ENCODE data around the gene ART5. TPM values are rescaled to one million over a fixed set of nuclear protein-coding genes. Genes with fewer than 3 reads are reported as not detected.
A peak's percentile ranks its signal among the peaks of the same experiment; 100 is the strongest.

ART5 gene, protein sequence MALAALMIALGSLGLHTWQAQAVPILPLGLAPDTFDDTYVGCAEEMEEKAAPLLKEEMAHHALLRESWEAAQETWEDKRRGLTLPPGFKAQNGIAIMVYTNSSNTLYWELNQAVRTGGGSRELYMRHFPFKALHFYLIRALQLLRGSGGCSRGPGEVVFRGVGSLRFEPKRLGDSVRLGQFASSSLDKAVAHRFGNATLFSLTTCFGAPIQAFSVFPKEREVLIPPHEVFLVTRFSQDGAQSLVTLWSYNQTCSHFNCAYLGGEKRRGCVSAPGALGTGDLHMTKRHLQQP
- total RNA-seq (not detected), total RNA-seq (0 to 0.18 (median 0) reads per million in 29 experiments)
- 0.15 TPM for total RNA-seq (2013)

DNA sequence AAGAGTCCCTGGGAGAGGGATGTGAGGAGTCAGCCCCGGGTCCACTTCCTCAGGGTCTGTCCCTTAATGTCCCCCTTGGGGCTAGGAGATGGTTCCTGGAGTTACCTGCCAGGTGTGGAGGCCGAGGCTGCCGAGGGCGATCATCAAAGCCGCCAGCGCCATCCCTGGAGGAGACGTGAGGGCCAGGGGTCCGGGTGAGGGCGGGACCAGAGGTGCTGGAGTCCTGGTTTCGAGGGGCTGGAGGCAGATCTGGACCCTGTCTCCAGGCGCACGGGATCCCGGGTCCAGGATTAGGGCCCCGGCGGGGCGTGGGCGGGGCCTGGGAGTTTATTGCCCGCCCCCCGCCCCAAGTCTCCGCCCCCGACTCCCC, at the start of gene ART5:
ART5 (minus strand) TSS at position 292 of the 370 bp plus-strand sequence; CDS start at position 162, 130 bp downstream.
- POLR2A ChIA-PET = no interaction called here
- Mint-ChIP-seq H3K4me1 (peaks cover 9 to 12% (median 10%) of the 10 kb centered on the region in 3 donors), H3K27me3 (peaks cover 22 to 25% of the 10 kb centered on the region in 2 donors), H3K36me3 (no peaks in the 10 kb centered on the region), H3K9me3 (no peaks in the 10 kb centered on the region), H3K27ac (peak within 1 kb of the TSS in 1 of 2 donors; percentile 56), H3K4me3 (peak within 1 kb of the TSS; percentile 77 to 82 (median 80))
- Histone ChIP-seq H3K27ac (ENCODE audit: low read length) (no peak within 1 kb of the TSS), H3K4me3 (ENCODE audit: control insufficient read depth in 1 of 2, extremely low read depth in 1 of 2, low read length in 1 of 2) (peak within 1 kb of the TSS; percentile 54 to 63), H3K9me3 (no peaks in the 10 kb centered on the region), H3K36me3 (ENCODE audit: control insufficient read depth in 2 of 2, extremely low read depth in 1 of 2, insufficient read depth in 1 of 2, low read length in 1 of 2) (no peaks in the 10 kb centered on the region), H3K4me1 (ENCODE audit: control insufficient read depth in 1 of 2, extremely low read depth in 1 of 2, insufficient read depth in 2 of 2, low read length in 2 of 2) (peaks cover 0 to 15% of the 10 kb centered on the region in 2 experiments), H3K27me3 (replicated peaks in 1 of 2; ENCODE audit: control insufficient read depth in 2 of 2, extremely low read depth in 1 of 2, insufficient read depth in 2 of 2, low read length in 1 of 2) (peaks cover 6 to 69% of the 10 kb centered on the region in 2 experiments)
- peak in 1 of 35 experiments; percentile 8 for DNase-seq
- CTCF ChIA-PET = no interaction called here
- no peak for ATAC-seq (replicated peaks in 1 of 4)
- 57% methylated on average over 14 of the region's 21 CpGs for WGBS (ENCODE audit: insufficient coverage)

DNA sequence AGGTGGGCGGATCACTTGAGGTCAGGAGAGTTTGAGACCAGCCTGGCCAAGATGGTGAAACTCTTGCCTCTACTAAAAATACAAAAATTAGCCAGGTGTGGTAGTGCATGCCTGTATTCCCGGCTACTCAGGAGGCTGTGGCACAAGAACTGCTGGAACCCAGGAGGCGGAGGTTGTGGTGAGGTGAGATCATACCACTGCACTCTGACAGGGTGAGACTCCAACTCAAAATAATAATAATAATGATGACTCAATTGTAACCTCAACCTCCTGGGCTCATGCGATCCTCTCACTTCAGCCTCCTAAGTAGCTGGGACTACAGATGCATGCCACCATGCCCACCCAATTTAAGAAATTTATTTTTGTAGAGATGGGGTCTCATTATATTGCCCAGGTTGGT, 45.0 kb upstream of the ART5 start:
- POLR2A ChIA-PET = no interaction called here
- Histone ChIP-seq H3K27me3 (replicated peaks in 1 of 2; ENCODE audit: control insufficient read depth in 2 of 2, extremely low read depth in 1 of 2, insufficient read depth in 2 of 2, low read length in 1 of 2) (no peaks in the 10 kb centered on the region), H3K4me3 (ENCODE audit: control insufficient read depth in 1 of 2, extremely low read depth in 1 of 2, low read length in 1 of 2) (no peak overlapping the region), H3K4me1 (ENCODE audit: control insufficient read depth in 1 of 2, extremely low read depth in 1 of 2, insufficient read depth in 2 of 2, low read length in 2 of 2) (no peaks in the 10 kb centered on the region), H3K9me3 (no peaks in the 10 kb centered on the region), H3K36me3 (ENCODE audit: control insufficient read depth in 2 of 2, extremely low read depth in 1 of 2, insufficient read depth in 1 of 2, low read length in 1 of 2) (peaks cover 17 to 77% of the 10 kb centered on the region in 2 donors), H3K27ac (ENCODE audit: low read length) (no peak overlapping the region)
- Mint-ChIP-seq H3K4me1 (peaks cover 0 to 7% (median 7%) of the 10 kb centered on the region in 3 donors), H3K9me3 (no peaks in the 10 kb centered on the region), H3K36me3 (peaks cover 53% of the 10 kb centered on the region), H3K27ac (no peak overlapping the region), H3K27me3 (no peaks in the 10 kb centered on the region), H3K4me3 (no peak overlapping the region)
- CTCF ChIA-PET = no interaction called here
- no peak for ATAC-seq (replicated peaks in 1 of 4)
- whole genome bisulfite sequencing (ENCODE audit: insufficient coverage) = no CpG with 5 or more reads among the region's 4 CpGs
- no peak for DNase-seq

DNA sequence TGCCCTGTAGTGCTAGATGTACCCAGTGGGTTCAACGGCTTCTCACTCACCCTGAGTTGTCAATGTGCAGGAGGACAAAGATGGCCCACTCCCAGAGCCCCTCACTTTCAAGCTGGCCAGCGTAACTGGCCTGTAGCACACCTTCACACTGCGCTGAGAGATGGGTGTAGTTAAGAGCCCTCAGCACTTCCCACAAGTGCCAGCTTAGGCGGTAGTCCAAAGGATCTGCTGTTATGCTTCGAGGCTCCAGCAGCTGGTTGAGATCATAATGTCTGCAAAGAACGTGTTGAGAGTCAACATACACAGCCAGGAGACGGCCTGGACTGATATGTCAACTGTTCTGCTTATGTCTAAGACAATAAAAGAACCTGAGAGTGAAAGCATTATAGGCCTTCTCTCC, 44.1 kb upstream of the ART5 start:
- Histone ChIP-seq H3K36me3 (ENCODE audit: control insufficient read depth in 2 of 2, extremely low read depth in 1 of 2, insufficient read depth in 1 of 2, low read length in 1 of 2) (peaks cover 11 to 77% of the 10 kb centered on the region in 2 donors), H3K27me3 (replicated peaks in 1 of 2; ENCODE audit: control insufficient read depth in 2 of 2, extremely low read depth in 1 of 2, insufficient read depth in 2 of 2, low read length in 1 of 2) (no peaks in the 10 kb centered on the region), H3K27ac (ENCODE audit: low read length) (no peak overlapping the region), H3K4me3 (ENCODE audit: control insufficient read depth in 1 of 2, extremely low read depth in 1 of 2, low read length in 1 of 2) (no peak overlapping the region), H3K4me1 (ENCODE audit: control insufficient read depth in 1 of 2, extremely low read depth in 1 of 2, insufficient read depth in 2 of 2, low read length in 2 of 2) (no peaks in the 10 kb centered on the region), H3K9me3 (no peaks in the 10 kb centered on the region)
- ChIA-PET POLR2A (no interaction called here), CTCF (no interaction called here)
- no peaks in the 10 kb centered on the region for H3K9me3 Mint-ChIP-seq
- peaks cover 0 to 7% (median 7%) of the 10 kb centered on the region in 3 donors for H3K4me1 Mint-ChIP-seq
- H3K4me3 Mint-ChIP-seq = no peak overlapping the region
- 100% methylated on average over 2 of the region's 7 CpGs for WGBS (ENCODE audit: insufficient coverage)
- peaks cover 53% of the 10 kb centered on the region for H3K36me3 Mint-ChIP-seq
- no peak overlapping the region for H3K27ac Mint-ChIP-seq
- DNase-seq (no peak), ATAC-seq (replicated peaks in 1 of 4) (no peak)
- no peaks in the 10 kb centered on the region for H3K27me3 Mint-ChIP-seq

- no peak overlapping the region for H3K4me3 Mint-ChIP-seq
Measured at GRCh38 chr11:3684819-3685172, 43.0 kb upstream of the ART5 start.

DNA sequence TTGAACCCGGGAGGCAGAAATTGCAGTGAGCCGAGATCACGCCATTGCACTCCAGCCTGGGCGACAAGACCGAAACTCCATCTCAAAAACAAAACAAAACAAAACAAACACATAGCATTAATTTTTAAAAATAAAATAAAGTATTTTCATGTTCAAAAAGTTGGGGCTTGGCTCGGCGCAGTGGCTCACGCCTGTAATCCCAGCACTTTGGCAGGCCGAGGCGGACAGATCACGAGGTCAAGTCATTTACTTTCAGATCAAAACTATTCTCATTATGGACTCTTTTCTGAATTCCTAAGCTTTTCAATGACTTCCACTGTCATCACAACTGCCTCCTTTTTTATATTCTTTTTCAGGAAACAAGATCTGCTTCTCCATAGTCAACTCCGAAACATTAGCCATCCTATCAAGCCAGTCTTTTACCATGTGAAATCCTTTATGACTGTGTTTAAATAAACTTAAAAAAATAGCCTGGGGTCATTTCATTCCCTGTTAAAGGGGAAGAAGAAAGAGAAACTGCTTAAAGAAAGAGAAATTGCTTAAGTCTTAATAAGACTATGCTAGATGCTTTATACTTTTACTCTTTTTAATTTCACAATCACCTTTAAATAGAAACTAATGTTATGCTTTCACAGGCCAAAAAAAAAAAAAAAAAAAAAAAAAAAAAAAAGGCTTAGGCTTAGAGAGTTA, 42.5 kb upstream of the ART5 start:
- Histone ChIP-seq H3K4me3 (ENCODE audit: control insufficient read depth in 1 of 2, extremely low read depth in 1 of 2, low read length in 1 of 2) (no peak overlapping the region), H3K4me1 (ENCODE audit: control insufficient read depth in 1 of 2, extremely low read depth in 1 of 2, insufficient read depth in 2 of 2, low read length in 2 of 2) (no peaks in the 10 kb centered on the region), H3K9me3 (no peaks in the 10 kb centered on the region), H3K36me3 (ENCODE audit: control insufficient read depth in 2 of 2, extremely low read depth in 1 of 2, insufficient read depth in 1 of 2, low read length in 1 of 2) (peaks cover 13 to 84% of the 10 kb centered on the region in 2 donors), H3K27me3 (replicated peaks in 1 of 2; ENCODE audit: control insufficient read depth in 2 of 2, extremely low read depth in 1 of 2, insufficient read depth in 2 of 2, low read length in 1 of 2) (no peaks in the 10 kb centered on the region), H3K27ac (ENCODE audit: low read length) (no peak overlapping the region)
- no peaks in the 10 kb centered on the region for H3K27me3 Mint-ChIP-seq
- no peak for DNase-seq
- peaks cover 6 to 7% (median 7%) of the 10 kb centered on the region in 3 donors for H3K4me1 Mint-ChIP-seq
- peaks cover 64% of the 10 kb centered on the region for H3K36me3 Mint-ChIP-seq
- CTCF ChIA-PET = interaction anchor here in 1 of 2 donors (0.7 kb wide), 1 partner anchor 681 kb away, joined by 6 read pairs; no protein-coding TSS in a partner anchor
- POLR2A ChIA-PET = interaction anchor here in 1 of 2 donors (0.6 to 1.0 kb wide), 2 partner anchors 370 to 438 kb away, joined by 5 to 8 read pairs; no protein-coding TSS in a partner anchor
- H3K4me3 Mint-ChIP-seq = no peak overlapping the region
- H3K9me3 Mint-ChIP-seq = no peaks in the 10 kb centered on the region
- 95% methylated on average over 6 of the region's 12 CpGs for WGBS (ENCODE audit: insufficient coverage)
- ATAC-seq (replicated peaks in 1 of 4) = no peak
- H3K27ac Mint-ChIP-seq = peak overlapping the region in 1 of 2 donors; percentile 44

More at GRCh38 chr11:3684819-3685172, 43.0 kb upstream of the ART5 start:
- no peak for DNase-seq
- ChIA-PET POLR2A (interaction anchor here in 1 of 2 donors (0.6 kb wide), 1 partner anchor 437 kb away, joined by 8 read pairs; no protein-coding TSS in a partner anchor), CTCF (interaction anchor here in 1 of 2 donors (0.7 kb wide), 1 partner anchor 682 kb away, joined by 6 read pairs; no protein-coding TSS in a partner anchor)
- H3K27ac Mint-ChIP-seq = no peak overlapping the region
- no peak for ATAC-seq (replicated peaks in 1 of 4)
- peaks cover 16 to 79% of the 10 kb centered on the region in 2 donors for H3K36me3 ChIP-seq (ENCODE audit: control insufficient read depth in 2 of 2, extremely low read depth in 1 of 2, insufficient read depth in 1 of 2, low read length in 1 of 2)
- WGBS (ENCODE audit: insufficient coverage) = 100% methylated on average over 1 of the region's 2 CpGs
- H3K27me3 Mint-ChIP-seq = no peaks in the 10 kb centered on the region
- H3K36me3 Mint-ChIP-seq = peaks cover 60% of the 10 kb centered on the region
- H3K4me1 Mint-ChIP-seq = peaks cover 6 to 7% (median 7%) of the 10 kb centered on the region in 3 donors
- H3K27me3 ChIP-seq (replicated peaks in 1 of 2; ENCODE audit: control insufficient read depth in 2 of 2, extremely low read depth in 1 of 2, insufficient read depth in 2 of 2, low read length in 1 of 2) = no peaks in the 10 kb centered on the region
- no peak overlapping the region for H3K27ac ChIP-seq (ENCODE audit: low read length)
- H3K4me1 ChIP-seq (ENCODE audit: control insufficient read depth in 1 of 2, extremely low read depth in 1 of 2, insufficient read depth in 2 of 2, low read length in 2 of 2) = no peaks in the 10 kb centered on the region
- no peaks in the 10 kb centered on the region for H3K9me3 ChIP-seq
- no peaks in the 10 kb centered on the region for H3K9me3 Mint-ChIP-seq
- H3K4me3 ChIP-seq (ENCODE audit: control insufficient read depth in 1 of 2, extremely low read depth in 1 of 2, low read length in 1 of 2) = no peak overlapping the region

DNA sequence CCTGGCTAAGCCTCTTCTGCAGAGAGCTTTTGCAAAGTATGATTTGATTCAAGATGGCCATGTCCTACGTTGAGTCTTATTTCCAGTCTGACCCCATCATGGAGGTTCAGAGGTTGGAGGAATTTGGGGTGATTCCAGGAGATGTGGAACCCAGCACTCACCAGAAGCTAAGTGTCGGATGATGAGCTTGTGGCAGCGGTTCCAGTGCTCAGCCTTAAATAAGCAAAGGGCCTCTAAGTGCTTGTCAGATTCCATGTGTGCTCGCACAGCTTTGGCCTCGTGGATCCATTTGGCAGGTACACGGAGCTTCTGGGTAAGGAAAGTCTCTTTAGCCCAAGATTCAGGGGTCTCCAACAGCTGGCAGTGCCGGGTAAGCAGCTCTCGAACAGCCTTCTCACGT, 41.2 kb upstream of the ART5 start:
- H3K36me3 ChIP-seq (ENCODE audit: control insufficient read depth in 2 of 2, extremely low read depth in 1 of 2, insufficient read depth in 1 of 2, low read length in 1 of 2) = peaks cover 12 to 92% of the 10 kb centered on the region in 2 donors
- ATAC-seq (replicated peaks in 1 of 4) (no peak), DNase-seq (no peak)
- POLR2A ChIA-PET = interaction anchor here in 1 of 2 donors (0.5 kb wide), 1 partner anchor 285 kb away, joined by 3 read pairs; no protein-coding TSS in a partner anchor
- no peaks in the 10 kb centered on the region for H3K9me3 ChIP-seq
- Mint-ChIP-seq H3K4me3 (no peak overlapping the region), H3K27ac (no peak overlapping the region), H3K27me3 (no peaks in the 10 kb centered on the region), H3K36me3 (peaks cover 75% of the 10 kb centered on the region), H3K9me3 (no peaks in the 10 kb centered on the region), H3K4me1 (peaks cover 6 to 7% (median 7%) of the 10 kb centered on the region in 3 donors)
- WGBS (ENCODE audit: insufficient coverage) = 94% methylated on average over 6 of the region's 9 CpGs
- H3K27me3 ChIP-seq (replicated peaks in 1 of 2; ENCODE audit: control insufficient read depth in 2 of 2, extremely low read depth in 1 of 2, insufficient read depth in 2 of 2, low read length in 1 of 2) = no peaks in the 10 kb centered on the region
- CTCF ChIA-PET = no interaction called here
- no peak overlapping the region for H3K4me3 ChIP-seq (ENCODE audit: control insufficient read depth in 1 of 2, extremely low read depth in 1 of 2, low read length in 1 of 2)
- H3K4me1 ChIP-seq (ENCODE audit: control insufficient read depth in 1 of 2, extremely low read depth in 1 of 2, insufficient read depth in 2 of 2, low read length in 2 of 2) = no peaks in the 10 kb centered on the region
- no peak overlapping the region for H3K27ac ChIP-seq (ENCODE audit: low read length)

Measured in T-cell (primary cell).